T-helper 2 cell treated with Interferon-gamma antibody and Interleukin-4, amounts not matched to agents 100 ng/mL and 5 ng/mL, for 36 hours (primary cell): ENCODE data around the gene CENPF. TPM values are rescaled to one million over a fixed set of nuclear protein-coding genes. Genes with fewer than 3 reads are reported as not detected.

Experiments used
- intact Hi-C: fragments of 100-400 bp; cut with micrococcal nuclease; formaldehyde crosslinking; loops from one replicate; pipeline ENCODE4 v1.15.1; 2023
- total RNA-seq: library from RNA; stranded (reverse); gene quantifications from 2 replicates; pipeline ENCODE4 v1.2.3, GENCODE V29; 2022

Gene CENPF
- total RNA-seq, 1 donor from 2014 or later = 117 TPM

- intact Hi-C loops = no loop called here
Measured at GRCh38 chr1:214707306-214708087, 104.5 kb downstream of the CENPF start.

DNA sequence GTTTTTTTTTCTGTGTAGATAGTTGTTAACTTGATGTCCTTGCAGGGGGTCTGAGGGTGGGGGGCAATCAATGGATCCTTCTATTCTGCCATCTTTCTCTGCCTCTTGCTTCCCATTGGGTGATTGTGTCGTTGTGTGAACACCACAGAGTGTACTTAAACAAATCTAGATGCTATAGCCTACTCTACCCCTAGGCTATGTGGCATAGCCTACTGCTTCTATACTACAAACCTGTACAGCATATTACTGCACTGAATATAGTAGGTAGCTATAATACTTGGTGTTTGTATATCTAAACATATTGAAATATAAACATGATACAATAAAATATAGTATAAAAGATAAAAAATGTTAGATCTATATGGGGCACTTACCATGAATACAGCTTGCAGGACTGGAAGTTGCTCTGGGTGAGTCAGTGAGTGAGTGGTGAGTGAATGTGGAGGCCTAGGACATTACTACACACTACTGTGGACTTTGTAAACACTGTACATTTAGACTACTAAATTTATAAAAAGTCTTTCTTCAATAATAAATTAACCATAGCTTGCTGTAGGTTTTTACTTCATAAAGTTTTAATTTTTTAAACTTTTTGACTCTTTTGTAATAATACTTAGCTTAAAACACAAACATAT lies 105.4 kb downstream of the CENPF start:
- intact Hi-C loops = no loop called here

DNA sequence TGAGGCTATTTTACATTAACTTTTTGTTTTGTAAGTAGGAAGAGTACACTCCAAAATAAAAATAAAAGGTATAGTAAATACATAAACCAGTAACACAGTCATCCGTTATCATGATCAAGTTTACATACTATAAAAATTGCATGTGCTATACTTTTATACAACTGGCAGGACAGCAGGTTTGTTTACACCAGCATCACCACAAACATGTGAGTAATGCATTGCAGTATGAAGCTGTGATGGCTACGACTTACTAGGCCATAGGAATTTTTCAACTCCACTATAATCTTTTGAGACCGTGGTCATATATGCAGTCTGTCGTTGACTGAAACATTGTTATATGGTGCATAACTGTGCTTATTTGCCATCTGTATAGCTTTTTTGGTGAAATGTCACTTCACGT lies 106.2 kb downstream of the CENPF start:
- intact Hi-C loops = no loop called here

- intact Hi-C loops = no loop called here
Measured at GRCh38 chr1:214712737-214713136, 109.7 kb downstream of the CENPF start.

Other genes with a start within 250 kb of the CENPF start
- gene PTPN14, start 51.6 kb upstream of the CENPF start, total RNA-seq = 20.6 and 20.7 TPM in 2 replicates